ENCODE results near the gene SEPTIN12. TPM values are rescaled to one million over a fixed set of nuclear protein-coding genes. Genes with fewer than 3 reads are reported as not detected.
"Not testable (repeated sequence)": the region's sequence is repeated elsewhere in the genome, so short reads cannot be mapped to it uniquely, and the experiment has no call there.

SEPTIN12 gene
- total and polyA plus RNA-seq, 4 donors, result not detected

DNA sequence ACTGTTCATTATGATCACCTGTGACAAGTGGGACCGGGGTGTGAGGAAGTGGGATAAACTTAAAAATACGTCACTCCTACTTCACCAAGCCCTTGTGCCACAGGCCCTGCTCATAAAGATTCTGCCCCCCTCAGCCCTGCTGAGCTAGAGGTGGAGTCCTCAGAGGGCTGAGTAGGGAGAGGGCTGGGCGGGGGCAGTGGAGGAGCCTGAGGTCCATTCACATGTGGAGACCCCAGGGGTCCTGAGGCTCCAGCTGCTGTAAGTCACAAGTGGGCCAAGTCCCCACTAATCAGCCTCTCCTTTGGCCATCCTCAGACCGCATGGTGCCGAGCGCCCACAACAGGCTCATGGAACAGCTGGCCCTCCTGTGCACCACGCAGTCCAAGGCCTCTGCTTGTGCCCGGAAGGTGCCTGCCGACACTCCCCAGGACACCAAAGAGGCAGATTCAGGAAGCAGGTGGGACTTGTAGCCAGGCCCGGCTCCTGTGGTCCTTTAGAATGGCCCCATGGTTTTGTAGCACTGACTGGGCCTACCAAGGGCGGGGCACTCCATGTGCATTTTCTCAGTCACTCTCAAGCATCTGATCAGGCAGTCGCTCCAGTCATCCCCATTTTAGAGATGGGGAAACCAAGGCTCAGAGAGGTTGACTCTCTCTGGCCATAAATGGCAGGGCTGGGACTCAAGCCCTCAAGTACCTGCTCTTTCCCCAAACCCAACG lies 43.4 kb downstream of the SEPTIN12 start:
- no peak for ATAC-seq (ENCODE audit: insufficient read depth, low FRiP score)
- no peak overlapping the region for H3K27ac ChIP-seq (ENCODE audit: low read depth in 1 of 2, low read length in 1 of 2)
- WGBS, 2 donors, result 70 to 83% methylated on average over 13 of the region's 13 CpGs
- H3K9me3 ChIP-seq (ENCODE audit: control insufficient read depth in 4 of 4, insufficient read depth in 3 of 4, low read length in 3 of 4), result no peaks in the 10 kb centered on the region
- H3K4me3 ChIP-seq, result no peak overlapping the region
- H3K27me3 ChIP-seq (ENCODE audit: control insufficient read depth in 3 of 3, insufficient read depth in 3 of 3, low read length in 2 of 3), result no peaks in the 10 kb centered on the region
- peaks cover 0 to 1% (median 0%) of the 10 kb centered on the region in 4 donors for H3K36me3 ChIP-seq (ENCODE audit: control insufficient read depth in 4 of 4, insufficient read depth in 4 of 4, low read length in 4 of 4)
- H3K9ac ChIP-seq (ENCODE audit: insufficient read depth in 1 of 2, low read length in 2 of 2), result no peak overlapping the region
- TF ChIP-seq, protein P1, sequence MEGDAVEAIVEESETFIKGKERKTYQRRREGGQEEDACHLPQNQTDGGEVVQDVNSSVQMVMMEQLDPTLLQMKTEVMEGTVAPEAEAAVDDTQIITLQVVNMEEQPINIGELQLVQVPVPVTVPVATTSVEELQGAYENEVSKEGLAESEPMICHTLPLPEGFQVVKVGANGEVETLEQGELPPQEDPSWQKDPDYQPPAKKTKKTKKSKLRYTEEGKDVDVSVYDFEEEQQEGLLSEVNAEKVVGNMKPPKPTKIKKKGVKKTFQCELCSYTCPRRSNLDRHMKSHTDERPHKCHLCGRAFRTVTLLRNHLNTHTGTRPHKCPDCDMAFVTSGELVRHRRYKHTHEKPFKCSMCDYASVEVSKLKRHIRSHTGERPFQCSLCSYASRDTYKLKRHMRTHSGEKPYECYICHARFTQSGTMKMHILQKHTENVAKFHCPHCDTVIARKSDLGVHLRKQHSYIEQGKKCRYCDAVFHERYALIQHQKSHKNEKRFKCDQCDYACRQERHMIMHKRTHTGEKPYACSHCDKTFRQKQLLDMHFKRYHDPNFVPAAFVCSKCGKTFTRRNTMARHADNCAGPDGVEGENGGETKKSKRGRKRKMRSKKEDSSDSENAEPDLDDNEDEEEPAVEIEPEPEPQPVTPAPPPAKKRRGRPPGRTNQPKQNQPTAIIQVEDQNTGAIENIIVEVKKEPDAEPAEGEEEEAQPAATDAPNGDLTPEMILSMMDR (IDR thresholded peaks at IDR 0.05; ENCODE audit: control extremely low read depth, extremely low read depth), result no peak
- no peak for DNase-seq
- H3K4me1 ChIP-seq (ENCODE audit: control insufficient read depth in 5 of 5, insufficient read depth in 5 of 5, low read length in 5 of 5), result peaks cover 0 to 12% (median 0%) of the 10 kb centered on the region in 5 donors

DNA sequence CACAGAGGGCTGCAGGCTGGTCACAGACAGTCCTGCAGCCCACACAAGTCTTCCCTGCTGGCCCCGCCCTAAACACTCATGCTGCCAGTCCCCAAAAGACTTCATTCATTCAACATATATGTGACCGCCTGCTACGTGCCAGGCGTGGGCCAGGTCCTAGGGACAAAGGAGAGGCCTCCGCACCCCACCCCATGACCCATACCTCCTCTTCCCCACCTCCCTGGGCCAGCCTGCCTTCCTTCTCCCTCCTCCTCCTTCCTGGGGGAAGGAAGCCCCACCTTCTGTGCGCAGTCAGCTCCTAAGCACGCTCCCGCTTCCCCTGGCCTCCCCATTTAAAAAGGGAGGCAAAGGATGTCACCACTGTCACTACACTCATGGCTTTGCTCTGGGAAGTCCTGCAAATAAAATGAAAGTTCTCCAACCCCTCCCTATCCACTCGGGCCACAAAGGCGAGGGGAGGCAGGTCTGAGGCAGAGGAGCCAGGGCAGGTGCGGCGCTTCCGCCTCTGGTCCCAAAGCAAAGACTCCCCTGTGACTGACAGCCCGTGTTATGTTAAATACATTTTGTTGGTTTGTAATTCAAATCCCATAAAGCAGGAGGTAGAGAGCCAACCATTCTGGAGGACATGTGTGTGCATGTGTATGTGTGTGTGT lies 44.8 kb downstream of the SEPTIN12 start:
- TF ChIP-seq, protein P1 (IDR thresholded peaks at IDR 0.05; ENCODE audit: control extremely low read depth, extremely low read depth), result no peak
- ATAC-seq (ENCODE audit: insufficient read depth, low FRiP score) (no peak), DNase-seq (no peak)
- Histone ChIP-seq H3K27me3 (ENCODE audit: control insufficient read depth in 3 of 3, insufficient read depth in 3 of 3, low read length in 2 of 3) (no peaks in the 10 kb centered on the region), H3K36me3 (ENCODE audit: control insufficient read depth in 4 of 4, insufficient read depth in 4 of 4, low read length in 4 of 4) (no peaks in the 10 kb centered on the region), H3K9me3 (ENCODE audit: control insufficient read depth in 4 of 4, insufficient read depth in 3 of 4, low read length in 3 of 4) (no peaks in the 10 kb centered on the region), H3K4me3 (no peak overlapping the region), H3K27ac (ENCODE audit: low read depth in 1 of 2, low read length in 1 of 2) (no peak overlapping the region), H3K4me1 (ENCODE audit: control insufficient read depth in 5 of 5, insufficient read depth in 5 of 5, low read length in 5 of 5) (peaks cover 0 to 12% (median 0%) of the 10 kb centered on the region in 5 donors), H3K9ac (ENCODE audit: insufficient read depth in 1 of 2, low read length in 2 of 2) (no peak overlapping the region)
- WGBS, 2 donors, result 39 to 43% methylated on average over 14 of the region's 14 CpGs

DNA sequence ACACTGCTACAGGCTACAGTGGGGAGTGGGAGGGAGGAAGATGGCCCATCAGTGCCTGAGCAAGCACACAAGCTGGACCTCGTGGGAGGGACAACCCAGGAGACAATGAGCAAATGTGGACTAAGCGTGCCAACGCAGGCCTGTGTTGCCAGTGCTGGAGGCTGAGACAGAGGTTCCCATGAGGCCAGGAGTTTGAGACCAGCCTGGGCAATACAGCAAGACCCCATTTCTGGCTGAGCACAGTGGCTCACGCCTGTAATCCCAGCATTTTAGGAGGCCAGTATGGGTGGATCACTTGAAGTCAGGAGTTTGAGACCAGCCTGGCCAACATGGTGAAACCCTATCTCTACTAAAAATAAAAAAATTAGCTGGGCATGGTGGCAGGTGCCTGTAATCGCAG lies 49.8 kb downstream of the SEPTIN12 start:
- 83 to 89% methylated on average over 5 of the region's 5 CpGs for WGBS, 2 donors
- ATAC-seq (ENCODE audit: insufficient read depth, low FRiP score); H3K9me3 ChIP-seq (ENCODE audit: control insufficient read depth in 4 of 4, insufficient read depth in 3 of 4, low read length in 3 of 4); H3K36me3 ChIP-seq (ENCODE audit: control insufficient read depth in 4 of 4, insufficient read depth in 4 of 4, low read length in 4 of 4); H3K4me3 ChIP-seq; H3K27ac ChIP-seq (ENCODE audit: low read depth in 1 of 2, low read length in 1 of 2); H3K4me1 ChIP-seq (ENCODE audit: control insufficient read depth in 5 of 5, insufficient read depth in 5 of 5, low read length in 5 of 5); DNase-seq; H3K9ac ChIP-seq (ENCODE audit: insufficient read depth in 1 of 2, low read length in 2 of 2); H3K27me3 ChIP-seq (ENCODE audit: control insufficient read depth in 3 of 3, insufficient read depth in 3 of 3, low read length in 2 of 3): not testable (repeated sequence)

DNA sequence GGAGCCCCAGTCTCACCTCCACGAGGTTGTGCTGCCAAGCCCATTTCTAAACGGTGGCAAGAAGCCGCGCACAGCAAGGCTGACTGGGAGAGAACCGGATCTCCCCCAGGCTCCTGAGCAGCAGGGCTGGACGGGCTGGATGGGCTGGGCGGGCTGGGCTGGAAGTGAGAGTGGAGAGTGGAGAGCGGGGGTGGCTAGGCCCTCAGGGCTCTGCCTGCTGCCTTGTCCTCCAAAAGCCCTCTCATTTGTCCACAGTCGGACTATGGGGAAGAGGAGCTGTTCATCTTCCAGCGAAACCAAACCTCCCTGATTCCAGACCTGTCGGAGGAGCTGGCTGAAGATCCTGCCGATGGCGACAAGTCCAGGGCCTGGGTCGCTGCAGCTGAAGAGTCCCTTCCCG lies 50.6 kb downstream of the SEPTIN12 start:
- H3K9ac ChIP-seq (ENCODE audit: insufficient read depth in 1 of 2, low read length in 2 of 2), result no peak overlapping the region
- ATAC-seq (ENCODE audit: insufficient read depth, low FRiP score), result no peak
- peaks cover 0 to 4% (median 0%) of the 10 kb centered on the region in 4 donors for H3K36me3 ChIP-seq (ENCODE audit: control insufficient read depth in 4 of 4, insufficient read depth in 4 of 4, low read length in 4 of 4)
- peaks cover 0 to 6% (median 2%) of the 10 kb centered on the region in 5 donors for H3K4me1 ChIP-seq (ENCODE audit: control insufficient read depth in 5 of 5, insufficient read depth in 5 of 5, low read length in 5 of 5)
- no peak for DNase-seq
- H3K9me3 ChIP-seq (ENCODE audit: control insufficient read depth in 4 of 4, insufficient read depth in 3 of 4, low read length in 3 of 4), result no peaks in the 10 kb centered on the region
- WGBS, 2 donors, result 70 to 84% methylated on average over 15 of the region's 15 CpGs
- no peak overlapping the region for H3K4me3 ChIP-seq
- no peaks in the 10 kb centered on the region for H3K27me3 ChIP-seq (ENCODE audit: control insufficient read depth in 3 of 3, insufficient read depth in 3 of 3, low read length in 2 of 3)
- H3K27ac ChIP-seq (ENCODE audit: low read depth in 1 of 2, low read length in 1 of 2), result no peak overlapping the region
- TF ChIP-seq, protein P1 (IDR thresholded peaks at IDR 0.05; ENCODE audit: control extremely low read depth, extremely low read depth), result no peak

Data from lung (tissue), 12 donors.